T-helper 2 cell treated with Interferon-gamma antibody and Interleukin-4, amounts not matched to agents 100 ng/mL and 5 ng/mL, for 36 hours (primary cell): ENCODE data around the gene C2orf81. TPM values are rescaled to one million over a fixed set of nuclear protein-coding genes. Genes with fewer than 3 reads are reported as not detected.

Experiments used
- intact Hi-C: fragments of 100-400 bp; cut with micrococcal nuclease; formaldehyde crosslinking; loops from one replicate; pipeline ENCODE4 v1.15.1; 2023
- total RNA-seq: library from RNA; stranded (reverse); gene quantifications from 2 replicates; pipeline ENCODE4 v1.2.3, GENCODE V29; 2022

The C2orf81 gene
- total RNA-seq, 1 donor from 2014 or later, result 1.5 TPM

DNA sequence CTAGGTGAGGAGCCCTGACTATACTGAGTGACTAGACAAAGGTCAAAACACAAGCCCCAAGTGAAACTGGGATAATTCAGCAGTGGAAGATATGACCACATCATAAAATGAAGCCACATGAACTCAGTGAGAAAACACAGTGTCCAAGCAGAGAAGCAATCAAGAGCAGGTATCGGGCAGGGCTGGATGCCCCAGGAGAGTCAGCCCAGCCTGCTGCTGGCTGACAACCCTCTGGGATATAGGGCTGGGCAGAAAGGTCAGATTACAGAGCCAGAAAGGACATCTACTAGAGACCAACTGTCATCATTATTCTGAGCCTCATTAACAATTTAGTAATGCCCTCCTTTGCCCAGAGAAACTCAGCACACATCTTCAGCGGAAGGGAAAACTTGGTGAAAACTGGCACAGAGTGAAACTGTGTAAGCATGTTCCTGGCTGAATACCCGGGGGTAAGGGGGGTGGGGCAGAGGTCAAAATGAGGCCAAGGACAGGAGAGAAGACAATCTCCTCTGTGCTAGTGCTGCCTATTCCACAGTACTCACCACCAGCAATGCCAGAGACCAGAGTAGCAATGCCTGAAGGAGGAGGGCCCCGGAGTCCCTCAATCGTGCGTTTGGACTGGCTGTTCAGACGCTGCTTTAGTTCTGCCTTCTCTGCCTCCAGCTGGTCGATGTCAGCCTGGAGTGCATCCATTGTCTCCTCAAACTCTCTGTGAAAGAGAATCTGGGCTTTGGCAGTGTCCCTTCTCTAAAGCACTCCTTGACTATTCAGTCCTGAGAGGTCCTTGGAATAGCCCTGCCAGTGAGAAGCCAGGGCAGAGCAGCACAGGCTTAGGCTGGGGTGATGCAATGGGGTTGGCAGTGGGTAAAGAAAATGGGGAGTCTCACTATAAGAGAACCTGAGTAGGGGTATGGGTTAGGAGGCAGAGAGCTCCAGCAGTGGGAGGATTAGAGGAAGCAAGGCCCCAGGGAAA lies 56.6 kb downstream of the C2orf81 start:
- intact Hi-C loops, result no loop called here

Other genes starting within 250 kb of the C2orf81 start
- gene MOB1A, start 242.7 kb downstream of the C2orf81 start, total RNA-seq, result 198 TPM in 2 replicates
- gene MTHFD2, start 223.0 kb downstream of the C2orf81 start, total RNA-seq, result 159 and 173 TPM in 2 replicates
- 0.86 and 3.1 TPM in 2 replicates for gene SLC4A5, start 78.2 kb downstream of the C2orf81 start, total RNA-seq
- 105 and 110 TPM in 2 replicates for gene DCTN1, start 41.3 kb downstream of the C2orf81 start, total RNA-seq
- 56.9 and 60.3 TPM in 2 replicates for gene WDR54, start 111 bp upstream of the C2orf81 start, total RNA-seq
- gene RTKN, start 20.3 kb upstream of the C2orf81 start, total RNA-seq, result 0.36 and 0.52 TPM in 2 replicates
- 29.4 and 31.7 TPM in 2 replicates for gene INO80B, start 33.5 kb upstream of the C2orf81 start, total RNA-seq
- 46.8 and 47.6 TPM in 2 replicates for gene WBP1, start 36.8 kb upstream of the C2orf81 start, total RNA-seq
- gene MOGS, start 43.8 kb upstream of the C2orf81 start, total RNA-seq, result 68.3 and 74.8 TPM in 2 replicates
- 105 TPM in 2 replicates for gene MRPL53, start 51.1 kb upstream of the C2orf81 start, total RNA-seq
- 30.4 and 32.0 TPM in 2 replicates for gene CCDC142, start 61.4 kb upstream of the C2orf81 start, total RNA-seq
- 43.4 and 43.9 TPM in 2 replicates for gene TTC31, start 61.5 kb upstream of the C2orf81 start, total RNA-seq
- 0.39 and 0.50 TPM in 2 replicates for gene LBX2, start 78.0 kb upstream of the C2orf81 start, total RNA-seq
- gene PCGF1, start 86.1 kb upstream of the C2orf81 start, total RNA-seq, result 31.2 and 32.8 TPM in 2 replicates
- 1.1 and 1.2 TPM in 2 replicates for gene TLX2, start 92.8 kb upstream of the C2orf81 start, total RNA-seq
- gene DQX1, start 104.6 kb upstream of the C2orf81 start, total RNA-seq, result 0.80 and 1.1 TPM in 2 replicates
- gene AUP1, start 108.1 kb upstream of the C2orf81 start, total RNA-seq, result 148 and 150 TPM in 2 replicates
- 48.1 and 49.7 TPM in 2 replicates for gene HTRA2, start 108.3 kb upstream of the C2orf81 start, total RNA-seq
- gene LOXL3, start 132.3 kb upstream of the C2orf81 start, total RNA-seq, result 1.00 and 1.9 TPM in 2 replicates
- 50.4 and 52.5 TPM in 2 replicates for gene DOK1, start 133.1 kb upstream of the C2orf81 start, total RNA-seq
- 0.09 TPM in 1 of 2 replicates, not detected in the other for gene M1AP, start 226.7 kb upstream of the C2orf81 start, total RNA-seq
- gene SEMA4F, start 232.6 kb upstream of the C2orf81 start, total RNA-seq, result 4.4 and 5.9 TPM in 2 replicates